ENCODE data around the gene ONECUT3.

ONECUT3 gene

DNA sequence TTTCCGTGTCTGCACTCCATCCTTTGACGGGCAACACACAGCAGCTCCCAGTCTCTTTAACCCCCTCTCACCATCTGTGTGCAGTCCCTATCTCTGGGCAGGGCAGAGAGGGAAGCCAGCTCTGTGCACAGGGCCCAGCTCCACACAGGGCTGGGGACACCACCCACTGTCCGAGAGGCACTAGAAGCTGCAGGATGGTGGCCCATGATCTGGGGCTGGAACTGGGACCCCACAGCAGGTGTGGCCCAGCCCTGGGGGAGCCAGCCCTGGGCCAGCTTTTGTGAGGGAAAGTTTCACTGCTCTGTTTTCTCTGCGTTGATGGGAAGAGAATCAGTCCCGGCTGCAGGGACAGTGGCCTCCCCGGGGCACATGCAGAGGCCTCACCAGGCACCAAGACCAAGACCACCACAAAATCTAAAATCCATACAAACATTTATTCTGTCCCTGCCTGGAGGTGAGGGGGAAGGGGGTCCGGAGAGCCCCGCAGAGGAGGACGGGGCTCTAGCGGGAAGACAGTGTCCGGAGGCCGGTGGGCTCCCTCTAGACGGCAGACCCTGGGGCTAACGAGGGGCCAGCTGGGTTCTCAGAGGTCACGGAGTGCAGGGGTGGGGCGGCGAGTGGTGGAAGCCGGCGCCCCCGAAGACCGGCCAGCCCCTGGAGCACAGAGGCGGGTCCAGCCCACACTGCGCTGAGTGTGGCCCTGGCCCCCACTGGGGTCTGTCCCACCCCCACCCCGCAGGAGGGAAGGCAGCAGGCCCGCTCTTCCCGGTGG is 61.7 kb downstream of the ONECUT3 start:
- DNase-seq (ENCODE audit: low spot score) = no peak

DNA sequence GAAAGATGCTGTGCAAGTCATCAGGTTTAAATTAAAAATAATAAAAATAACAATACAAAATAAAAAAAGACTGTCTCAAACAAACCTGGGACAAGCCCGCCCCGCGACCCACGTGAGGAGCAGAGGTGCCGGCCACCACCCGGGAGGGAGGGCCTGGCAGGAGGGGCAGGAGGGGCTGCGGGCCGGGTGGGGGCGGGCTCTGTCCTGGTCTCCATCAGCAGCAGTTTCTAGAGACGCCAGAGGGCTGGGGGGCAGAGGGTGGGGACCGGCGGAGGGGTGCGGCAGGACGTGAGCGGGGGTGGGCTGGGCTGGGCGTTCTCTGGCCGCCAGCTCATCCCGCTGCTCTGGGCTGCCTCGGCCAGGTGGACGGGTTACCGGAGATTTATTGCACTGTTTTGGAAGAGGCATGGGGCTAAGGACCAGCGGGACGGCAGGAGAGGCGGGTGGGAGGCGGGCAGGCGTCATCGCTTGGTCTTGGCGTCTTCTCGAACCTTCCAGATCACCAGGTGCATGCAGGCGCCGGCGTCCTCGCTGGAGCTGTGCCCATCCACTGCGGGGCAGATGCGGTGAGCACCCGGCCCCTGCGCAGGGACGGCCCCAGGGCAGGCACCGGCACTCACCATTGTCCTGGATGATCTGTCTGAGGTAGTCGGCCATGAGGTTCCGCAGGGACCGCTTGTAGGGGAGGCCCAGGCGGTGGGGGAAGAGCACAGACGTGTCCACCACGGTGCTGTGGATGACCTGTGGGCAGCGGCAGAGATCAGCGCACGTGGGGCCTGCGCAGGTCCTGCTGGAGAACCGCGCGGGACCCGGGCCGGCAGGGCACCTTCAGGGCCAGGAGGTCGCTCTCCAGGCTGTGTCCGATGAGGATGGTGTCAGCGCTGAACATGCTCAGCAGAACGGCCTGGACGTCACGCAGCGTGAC is 62.6 kb downstream of the ONECUT3 start:
- no peak for DNase-seq (ENCODE audit: low spot score)

DNA sequence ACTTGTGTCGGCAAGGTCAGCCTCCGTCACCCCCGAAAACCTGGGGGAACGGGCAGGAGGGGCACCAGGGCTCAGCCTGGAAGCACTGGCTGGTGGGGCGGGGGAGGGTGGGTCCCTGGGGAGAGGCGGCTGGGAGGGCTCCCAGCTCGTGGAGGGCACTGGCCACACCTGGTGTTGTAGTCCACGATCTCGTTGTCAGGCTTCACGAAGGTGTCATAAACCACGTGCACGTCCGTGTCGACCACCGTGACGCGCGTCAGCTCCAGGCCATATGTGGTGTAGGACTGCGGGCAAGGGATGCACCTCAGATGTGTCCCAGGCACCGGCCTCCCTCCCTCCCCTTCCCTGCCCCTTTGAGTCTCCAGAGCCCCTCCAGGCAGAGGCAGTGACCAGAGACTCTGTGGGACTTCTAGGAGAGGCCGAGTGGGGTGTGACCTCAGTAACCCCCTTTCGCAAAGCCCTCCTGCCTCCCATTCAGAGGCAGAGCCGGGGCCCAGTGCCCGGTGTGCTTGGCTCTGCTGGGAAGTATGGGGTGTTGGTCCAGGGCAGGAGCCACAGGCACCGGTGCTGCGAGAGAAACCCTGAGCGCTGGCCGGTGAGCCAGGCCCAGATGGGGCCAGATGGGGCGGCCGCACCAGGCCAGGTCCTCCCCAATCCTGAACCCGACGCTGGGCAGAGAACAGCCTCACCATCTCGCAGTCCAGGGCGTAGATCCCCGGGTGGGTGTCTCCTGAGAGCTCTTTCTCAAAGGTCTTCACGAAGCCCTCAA is 63.4 kb downstream of the ONECUT3 start:
- DNase-seq (ENCODE audit: low spot score) = no peak

DNA sequence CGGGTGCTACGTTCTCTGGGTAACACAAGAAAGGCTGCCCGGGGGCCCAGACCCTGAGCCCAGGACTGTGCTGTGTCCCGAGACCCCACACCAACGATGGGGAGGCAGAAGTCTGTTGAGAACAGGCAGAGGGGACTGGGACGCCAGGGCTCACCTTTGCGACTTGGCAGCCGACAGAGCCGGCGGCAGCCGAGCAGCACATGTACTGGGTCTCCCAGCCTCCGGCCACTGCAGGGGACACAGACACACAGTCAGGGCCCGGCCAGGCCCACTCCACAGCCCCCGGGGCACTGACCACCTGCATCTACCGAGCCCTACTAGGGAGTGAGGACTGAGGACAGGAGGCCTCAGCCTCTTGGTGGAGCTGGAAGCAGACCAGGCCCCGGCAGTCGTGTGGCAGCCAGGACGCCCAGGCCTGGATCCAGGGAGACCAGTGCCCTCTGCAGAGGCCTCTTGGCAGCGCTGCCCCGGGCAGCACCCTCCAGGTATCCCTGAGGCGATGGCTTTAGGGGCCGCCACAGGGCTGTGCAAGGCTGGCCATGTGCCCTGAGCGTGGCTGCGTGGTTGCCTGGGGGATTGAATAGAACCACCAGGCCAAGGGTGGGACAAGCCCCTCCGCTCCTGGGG is 64.4 kb downstream of the ONECUT3 start:
- no peak for DNase-seq (ENCODE audit: low spot score)

DNA sequence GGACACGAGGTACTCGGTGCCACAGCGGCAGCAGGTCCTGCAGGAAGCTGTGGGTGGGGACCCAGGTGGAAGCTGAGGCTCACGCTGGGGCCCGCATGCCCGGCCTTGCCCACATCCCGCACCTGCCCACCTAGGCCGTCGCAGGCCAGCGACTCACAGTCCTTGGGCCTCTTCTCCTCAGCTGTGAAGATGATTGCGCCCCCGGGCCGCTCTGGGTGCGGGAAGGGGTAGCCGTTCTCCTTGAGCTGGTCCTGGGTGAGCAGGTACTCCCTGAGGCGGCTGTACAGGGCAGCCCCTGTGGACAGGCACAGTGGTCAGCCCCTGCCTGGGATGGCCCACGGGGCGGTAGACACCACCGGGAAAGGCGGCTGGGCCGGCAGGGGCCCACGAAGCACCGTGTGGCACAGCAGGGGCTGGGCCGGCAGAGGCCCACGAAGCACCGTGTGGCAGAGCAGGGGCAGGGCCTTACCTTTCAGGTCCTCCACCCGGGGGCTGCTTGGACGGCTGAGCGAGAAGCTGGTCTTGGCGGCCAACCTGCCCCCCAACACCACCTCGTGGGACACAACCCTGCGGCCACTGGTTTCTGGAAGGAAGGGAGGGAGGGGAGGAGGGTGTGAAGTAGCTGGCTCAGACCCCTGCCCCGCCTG is 65.4 kb downstream of the ONECUT3 start:
- no peak for DNase-seq (ENCODE audit: low spot score)

DNA sequence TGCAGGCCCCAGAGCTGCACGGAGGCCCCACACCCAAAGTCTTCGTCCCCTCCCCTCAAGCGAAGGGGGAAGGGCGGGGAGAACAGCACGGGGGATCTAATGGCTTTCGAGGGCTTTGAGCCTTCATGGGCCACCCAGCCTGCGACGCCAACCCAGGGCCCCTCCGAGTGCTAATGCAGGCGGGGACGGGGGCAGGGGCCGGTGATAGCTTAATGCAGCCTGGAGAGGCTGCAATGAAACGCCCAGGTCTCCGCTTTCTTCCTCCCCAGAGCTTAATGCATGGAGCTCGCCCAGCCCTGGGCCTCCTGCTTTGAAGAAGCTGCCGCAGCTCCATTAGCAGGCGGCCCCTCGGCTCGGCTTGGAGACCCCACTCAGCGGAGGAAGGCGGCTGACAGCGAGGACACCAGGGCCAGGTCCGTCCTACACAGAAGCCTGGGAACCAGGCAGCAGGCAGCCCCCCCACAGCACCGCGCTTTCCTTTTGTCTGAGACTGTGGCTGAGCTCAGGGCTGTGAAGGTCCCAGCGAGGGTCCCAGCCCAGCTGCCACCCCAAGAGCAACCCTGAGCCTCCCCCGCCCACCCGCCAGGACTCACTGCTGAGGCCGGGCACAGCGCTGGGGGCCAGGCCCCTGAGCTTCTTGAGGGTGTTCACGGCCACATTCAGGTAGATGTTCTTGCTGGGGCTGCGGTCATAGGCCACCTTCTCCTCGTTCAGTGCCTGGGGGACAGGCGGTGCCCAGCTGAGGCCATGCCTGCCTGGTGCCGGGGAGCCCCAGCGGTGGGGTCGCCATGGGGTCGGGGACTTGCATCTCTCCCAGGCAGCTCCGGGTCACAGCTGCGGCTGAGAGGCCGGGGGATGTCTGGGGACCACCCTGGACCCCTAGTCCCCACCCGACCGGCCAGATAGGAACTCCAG is 66.3 kb downstream of the ONECUT3 start:
- no peak for DNase-seq (ENCODE audit: low spot score)

DNA sequence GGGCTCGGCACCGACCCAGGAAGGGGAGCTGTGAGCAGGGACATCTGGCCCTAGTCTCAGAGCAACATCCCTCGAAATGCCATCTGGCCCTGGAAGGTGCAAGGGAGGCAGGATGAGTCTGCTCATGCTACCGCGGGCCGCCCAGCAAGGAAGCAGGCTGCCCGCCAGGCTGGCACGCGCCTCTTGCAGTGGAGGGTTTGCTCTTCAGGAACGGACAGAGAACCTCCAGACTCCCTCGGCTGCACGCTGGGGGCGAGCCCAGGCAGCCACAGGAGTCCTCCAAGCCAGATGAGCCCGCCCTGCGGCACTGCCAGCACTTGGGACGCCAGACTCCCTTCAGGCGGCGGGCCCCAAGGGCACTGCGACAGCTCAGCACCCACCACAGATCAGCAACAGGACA is 68.9 kb downstream of the ONECUT3 start:
- no peak for DNase-seq (ENCODE audit: low spot score)

DNA sequence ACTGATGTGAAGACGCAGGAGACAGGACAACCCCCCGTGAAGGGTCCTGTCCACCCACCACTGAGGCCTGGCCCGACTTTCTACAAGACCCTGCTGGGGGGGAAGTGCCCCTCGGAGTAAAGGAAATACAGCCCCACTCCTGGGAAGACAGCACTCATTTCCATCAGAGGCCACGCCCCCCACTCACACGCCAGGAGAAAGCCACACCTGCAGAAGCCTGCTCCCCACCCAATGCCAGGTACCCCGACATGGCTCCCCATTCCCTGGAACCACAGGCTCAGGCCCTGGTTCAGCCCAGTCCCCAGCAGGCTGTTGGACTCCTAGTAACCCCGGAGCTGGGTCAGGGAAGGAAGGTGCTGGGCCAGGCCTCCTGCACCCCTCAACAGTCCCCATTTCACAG is 69.7 kb downstream of the ONECUT3 start:
- no peak for DNase-seq (ENCODE audit: low spot score)

DNA sequence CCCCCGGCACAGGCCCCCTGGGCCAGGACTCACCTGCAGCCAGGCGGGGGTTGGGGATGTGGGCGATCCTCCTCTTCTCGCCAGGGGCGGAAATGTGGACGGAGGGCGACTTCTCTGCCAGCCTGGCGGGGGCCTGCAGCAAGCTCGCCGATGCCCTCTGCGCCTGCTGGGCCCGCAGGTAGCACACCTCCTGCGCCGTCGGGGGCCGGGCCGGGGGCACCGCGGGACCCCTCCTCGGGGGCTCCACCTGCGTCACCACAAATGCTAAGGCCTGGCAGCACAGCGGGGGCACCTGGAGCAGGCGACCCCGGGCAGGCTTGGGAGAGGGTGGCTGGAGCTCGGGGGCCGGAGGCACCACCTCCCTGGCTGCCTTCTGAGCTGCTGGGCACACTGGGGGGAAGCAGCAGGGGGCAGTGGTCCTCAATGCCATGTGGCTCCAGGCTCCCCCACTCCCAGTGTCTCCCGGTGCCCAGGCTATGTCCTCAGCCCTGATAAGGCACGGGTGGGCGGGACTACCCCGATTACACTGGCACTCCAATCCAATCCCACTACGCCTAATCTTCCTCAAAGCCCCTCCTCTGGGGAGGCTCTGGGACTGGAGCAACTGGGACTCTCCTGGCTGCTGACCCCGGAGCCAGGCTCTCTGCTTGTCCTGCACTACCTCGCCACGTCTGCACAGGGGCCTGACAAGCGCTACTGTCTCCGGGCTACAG is 70.4 kb downstream of the ONECUT3 start:
- DNase-seq (ENCODE audit: low spot score) = no peak

DNA sequence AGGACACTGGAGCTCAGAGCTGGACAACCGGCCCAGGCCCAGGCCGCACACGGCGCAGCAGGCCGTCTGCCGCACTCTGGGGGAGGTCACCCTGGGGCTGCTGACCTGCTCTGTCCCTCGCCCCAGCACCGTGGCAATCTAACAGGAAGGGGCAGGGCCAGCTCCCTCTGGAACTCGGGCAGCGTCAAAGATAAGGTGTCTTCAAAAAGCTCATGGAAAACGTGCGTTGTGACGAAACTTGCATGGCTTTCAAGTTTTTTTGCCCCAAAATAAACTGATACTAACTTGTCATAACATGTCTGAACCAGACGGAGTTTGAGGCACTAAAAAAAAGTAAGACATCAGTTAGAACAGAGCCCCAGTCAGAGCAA is 70.9 kb downstream of the ONECUT3 start:
- no peak for DNase-seq (ENCODE audit: low spot score)

DNA sequence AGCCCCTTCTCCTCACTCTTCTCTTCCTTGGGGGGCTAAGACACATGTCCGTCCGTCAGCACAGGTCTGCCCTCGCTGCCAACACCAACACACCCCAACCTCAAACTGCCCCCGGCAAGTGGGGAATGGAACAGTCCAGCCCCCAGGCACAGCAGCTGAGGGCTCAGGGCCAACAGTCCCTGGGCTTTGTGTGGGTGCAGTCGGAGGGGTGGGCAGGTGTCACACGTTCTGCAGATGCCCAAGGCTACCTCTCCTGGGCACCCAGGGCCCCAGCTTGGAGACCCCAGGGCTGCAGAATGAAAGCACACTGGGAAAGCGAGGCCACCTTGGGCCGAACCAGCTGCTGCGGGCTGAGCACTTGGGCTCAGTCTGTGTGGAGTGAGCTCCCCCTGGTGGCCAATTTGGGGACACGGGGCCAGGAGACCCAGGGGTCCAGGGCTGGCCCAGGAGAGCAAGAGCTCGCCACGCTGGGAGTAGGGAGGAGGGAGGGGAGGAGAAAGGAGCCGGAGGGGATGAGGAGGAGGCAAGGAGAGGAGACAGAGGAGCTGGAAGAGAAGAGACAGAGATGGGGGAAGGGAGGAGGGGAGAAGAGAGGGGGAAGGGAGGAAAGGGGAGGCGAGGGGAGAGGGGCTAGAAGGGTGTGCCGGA is 72.7 kb downstream of the ONECUT3 start:
- DNase-seq (ENCODE audit: low spot score) = no peak

DNA sequence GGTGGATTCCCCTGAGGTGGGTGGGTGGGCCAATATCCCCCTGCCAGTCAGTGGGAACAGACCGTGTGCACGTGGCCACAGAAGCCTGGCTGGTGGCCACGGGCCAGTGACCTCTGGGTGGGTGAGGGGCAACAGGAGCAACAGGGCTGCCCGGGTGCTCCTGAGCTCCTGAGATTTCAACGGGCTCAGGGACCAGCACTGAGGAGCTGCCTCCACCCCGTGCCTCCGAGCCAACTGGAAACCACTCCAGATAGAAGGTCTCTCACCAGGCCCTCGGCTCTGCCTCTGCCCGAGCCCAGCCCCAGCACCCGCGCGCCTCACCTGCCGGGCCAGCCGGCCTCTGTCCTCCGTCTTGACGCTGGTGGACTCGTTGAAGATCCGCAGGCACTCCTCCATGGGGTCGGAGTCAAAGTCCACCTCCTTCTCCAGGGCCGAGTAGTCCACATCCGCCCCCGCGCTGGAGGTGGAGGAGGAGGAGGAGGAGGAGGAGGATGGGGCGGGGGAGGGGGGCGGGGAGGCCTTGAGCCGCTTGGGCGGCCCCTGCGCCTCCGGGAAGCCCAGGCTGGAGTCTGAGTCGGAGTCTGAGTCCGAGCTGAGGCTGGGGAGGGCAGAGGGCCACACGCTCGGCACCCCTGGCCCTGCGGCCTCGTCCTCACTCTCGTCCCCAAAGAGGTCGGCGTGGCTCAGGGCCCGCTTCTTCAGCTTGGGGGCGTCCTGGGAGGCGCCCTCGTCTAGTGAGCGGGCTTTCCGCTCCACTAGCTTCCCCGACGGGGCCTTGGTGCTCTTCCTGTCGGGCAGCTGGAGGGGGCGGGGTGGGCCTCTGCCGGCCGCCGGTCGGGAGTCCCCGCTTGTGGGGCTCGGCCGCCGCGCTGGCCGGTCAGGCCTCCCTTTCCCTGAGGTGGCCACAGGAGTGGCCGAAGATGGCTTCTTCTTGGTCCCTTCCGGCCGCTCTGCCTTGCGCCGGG is 73.5 kb downstream of the ONECUT3 start:
- DNase-seq (ENCODE audit: low spot score) = no peak

DNA sequence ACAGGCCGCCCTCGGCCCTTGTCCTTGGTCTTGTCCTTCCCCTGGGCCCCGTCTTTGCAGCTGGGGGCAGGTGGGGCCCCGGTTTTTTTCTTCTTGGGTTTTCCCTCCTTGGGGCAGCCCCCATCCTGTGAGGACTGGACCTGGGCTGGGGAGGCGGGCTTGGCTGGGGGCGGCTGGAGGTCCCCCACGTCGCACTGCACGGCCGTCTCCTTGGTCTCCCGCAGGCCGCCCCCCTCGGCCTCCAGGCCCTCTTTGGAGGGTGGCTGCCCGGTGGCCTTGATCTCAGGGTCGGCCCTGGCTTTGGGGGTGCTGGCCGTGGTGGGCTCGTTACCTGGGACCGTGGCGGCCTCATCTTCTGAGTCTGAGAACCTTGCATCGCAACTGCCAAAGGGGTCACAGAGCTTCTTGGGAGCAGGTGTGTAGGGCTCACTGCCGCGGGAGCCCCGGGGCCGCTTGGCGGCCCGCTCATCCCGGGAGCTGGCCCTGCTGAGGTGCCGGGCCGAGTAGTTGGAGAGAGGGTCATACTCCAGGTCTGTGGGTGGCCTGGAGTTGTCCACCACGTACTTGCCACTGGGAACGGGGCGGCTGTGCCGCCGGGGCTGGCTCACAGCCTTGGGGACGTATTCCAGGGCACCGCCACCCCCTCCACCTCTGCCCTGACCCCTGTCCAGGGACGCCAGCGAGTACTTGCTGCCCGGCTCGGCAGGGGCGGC is 74.4 kb downstream of the ONECUT3 start:
- no peak for DNase-seq (ENCODE audit: low spot score)

DNA sequence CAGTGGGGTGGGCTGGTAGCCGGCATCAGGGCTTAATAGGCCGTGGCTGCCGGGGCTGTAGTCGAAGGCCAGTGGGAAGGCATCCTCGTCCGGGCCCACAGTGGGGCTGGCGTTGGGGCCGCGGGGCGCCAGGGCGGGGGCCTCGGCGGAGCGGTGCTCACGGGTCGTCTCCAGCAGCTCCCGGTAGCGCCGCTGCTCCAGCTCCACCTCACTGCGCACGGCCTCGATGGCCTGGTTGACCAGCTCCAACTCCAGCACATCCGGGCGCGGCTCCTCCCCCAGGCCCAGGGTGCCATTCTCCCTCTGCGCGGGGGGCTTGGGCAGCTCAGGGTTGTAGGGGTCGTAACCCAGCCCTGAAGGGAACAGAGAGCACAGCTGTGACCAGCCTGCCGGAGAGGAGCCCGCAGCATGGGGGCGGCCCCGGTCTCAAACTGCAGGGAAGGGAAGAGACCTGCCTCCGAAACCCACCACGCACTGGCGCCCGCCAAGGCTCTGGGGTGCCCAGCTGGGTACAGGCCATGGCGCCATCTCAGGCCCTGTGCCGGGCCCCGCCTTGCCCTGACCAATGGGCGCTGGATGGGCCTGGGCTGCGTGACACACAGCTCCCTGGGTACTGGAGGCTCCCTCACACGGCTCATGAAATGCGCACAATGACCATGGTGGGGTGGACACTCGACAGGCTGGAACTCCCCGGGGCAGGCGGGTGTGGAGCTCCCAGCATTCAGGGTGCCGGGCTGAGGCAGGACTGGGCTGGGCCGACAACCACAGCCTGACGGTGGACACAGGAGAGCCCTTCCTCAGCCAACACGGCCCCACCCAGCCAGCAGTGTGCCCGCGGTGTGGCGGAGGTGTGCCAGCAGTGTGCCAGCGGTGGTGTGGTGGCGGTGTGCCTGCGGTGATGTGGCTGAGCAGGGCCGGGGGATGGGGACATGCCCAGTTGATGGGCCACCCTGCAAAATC is 75.3 kb downstream of the ONECUT3 start:
- no peak for DNase-seq (ENCODE audit: low spot score)

DNA sequence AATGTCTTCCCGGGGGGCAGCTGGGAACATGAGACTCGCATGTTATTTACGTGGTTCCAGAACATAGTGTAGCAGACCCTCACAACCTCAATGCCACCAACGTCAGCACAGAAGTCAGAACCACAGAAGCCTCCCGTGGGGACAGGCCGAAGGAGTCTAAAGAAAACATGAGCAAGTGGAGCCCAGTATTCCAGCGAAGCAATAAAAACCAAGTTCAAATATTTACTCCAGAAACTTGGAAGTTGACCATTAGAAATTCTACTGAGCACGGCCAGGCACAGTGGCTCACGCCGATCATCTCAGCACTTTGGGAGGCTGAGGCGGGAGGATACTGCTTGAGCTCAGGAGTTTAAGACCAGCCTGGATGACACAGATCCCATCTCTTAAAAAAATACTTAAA is 76.7 kb downstream of the ONECUT3 start:
- no peak for DNase-seq (ENCODE audit: low spot score)

DNA sequence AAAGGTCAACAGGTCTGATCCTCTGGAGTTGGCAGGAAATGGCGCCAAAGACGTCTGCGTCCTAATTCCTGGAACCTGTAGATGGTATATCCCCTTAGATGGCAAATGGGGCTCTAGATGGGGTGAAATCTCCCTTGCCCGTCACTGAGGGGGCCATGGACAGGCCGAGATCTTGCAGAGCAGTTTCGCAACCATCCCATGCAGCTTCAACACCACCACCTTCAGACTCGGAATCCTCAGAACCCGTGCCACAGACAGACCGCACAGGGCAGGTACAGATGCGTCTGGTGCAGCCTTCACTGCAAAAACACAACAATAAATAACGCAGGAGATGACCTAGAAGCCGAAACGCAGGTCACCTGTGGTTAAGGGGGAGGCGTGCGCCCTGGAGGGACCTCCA is 77.3 kb downstream of the ONECUT3 start:
- DNase-seq (ENCODE audit: low spot score) = no peak

Data from SW480 (cell line).